Measurements from ENCODE around the gene OSBPL6.
A peak's percentile ranks its signal among the peaks of the same experiment; 100 is the strongest.

The OSBPL6 gene

DNA sequence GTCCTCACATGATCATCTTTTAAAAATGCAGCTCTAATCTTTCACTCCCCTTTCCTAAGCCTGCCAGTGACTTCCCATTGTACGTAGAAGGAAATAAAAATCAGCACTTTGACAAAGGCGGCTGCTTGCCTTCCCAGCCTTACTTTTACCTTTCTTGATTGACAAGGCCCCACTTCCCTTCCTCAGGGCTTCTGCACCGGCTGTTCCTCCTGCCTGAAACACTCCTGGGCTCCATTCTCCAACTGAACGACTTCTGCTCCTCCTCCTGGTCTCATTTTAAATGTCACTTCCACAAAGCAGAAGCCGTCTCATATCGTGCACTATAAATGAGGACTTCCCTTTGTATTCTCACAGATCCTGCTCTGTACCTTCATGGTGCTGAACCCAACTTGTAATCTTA lies 56.1 kb downstream of the OSBPL6 start (continued):
- TF ChIP-seq, protein P1, sequence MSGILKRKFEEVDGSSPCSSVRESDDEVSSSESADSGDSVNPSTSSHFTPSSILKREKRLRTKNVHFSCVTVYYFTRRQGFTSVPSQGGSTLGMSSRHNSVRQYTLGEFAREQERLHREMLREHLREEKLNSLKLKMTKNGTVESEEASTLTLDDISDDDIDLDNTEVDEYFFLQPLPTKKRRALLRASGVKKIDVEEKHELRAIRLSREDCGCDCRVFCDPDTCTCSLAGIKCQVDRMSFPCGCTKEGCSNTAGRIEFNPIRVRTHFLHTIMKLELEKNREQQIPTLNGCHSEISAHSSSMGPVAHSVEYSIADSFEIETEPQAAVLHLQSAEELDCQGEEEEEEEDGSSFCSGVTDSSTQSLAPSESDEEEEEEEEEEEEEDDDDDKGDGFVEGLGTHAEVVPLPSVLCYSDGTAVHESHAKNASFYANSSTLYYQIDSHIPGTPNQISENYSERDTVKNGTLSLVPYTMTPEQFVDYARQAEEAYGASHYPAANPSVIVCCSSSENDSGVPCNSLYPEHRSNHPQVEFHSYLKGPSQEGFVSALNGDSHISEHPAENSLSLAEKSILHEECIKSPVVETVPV (CRISPR knock-in tag; IDR thresholded peaks at IDR 0.05), result no peak
- TF ChIP-seq ZNF8 (CRISPR knock-in tag; IDR thresholded peaks at IDR 0.05), result no peak

DNA sequence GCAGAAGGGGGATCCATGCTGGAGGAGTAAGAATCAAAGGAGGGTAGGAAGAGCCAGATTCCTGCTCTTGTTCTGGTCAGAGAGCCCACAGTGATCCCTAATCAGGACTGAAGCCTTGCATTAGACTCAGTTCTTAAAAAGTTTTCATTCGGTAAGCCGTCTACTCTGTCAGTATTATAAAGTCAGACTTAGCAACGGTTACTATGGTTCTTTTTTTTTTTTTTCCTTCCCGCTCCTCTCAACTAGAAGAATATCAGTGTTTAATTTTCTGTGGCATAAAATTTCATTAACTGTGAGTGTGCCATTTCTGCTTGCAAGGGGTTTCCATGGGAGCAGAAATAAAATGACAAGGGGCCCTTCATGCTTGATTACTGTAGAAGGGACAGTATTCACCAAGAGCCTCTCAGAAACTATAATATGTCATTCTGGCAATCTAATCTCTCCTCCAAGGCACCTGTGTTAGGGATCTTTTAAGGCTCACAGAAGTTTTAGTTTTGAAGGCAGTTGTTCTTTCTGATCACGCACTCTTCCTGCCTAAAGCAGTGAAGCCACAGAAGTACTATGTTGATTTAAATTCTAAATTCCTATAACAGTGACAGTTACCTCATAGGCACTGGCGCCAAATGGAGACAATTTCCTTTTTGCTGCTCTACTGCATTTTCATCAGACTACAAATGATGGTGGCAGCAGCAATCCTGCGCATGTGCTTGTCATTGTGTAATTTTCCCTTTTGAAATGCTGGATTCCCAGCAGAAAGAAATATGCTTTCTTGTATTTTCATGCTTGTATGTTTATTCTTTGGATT lies 57.0 kb downstream of the OSBPL6 start:
- TF ChIP-seq ESRRG (CRISPR knock-in tag; IDR thresholded peaks at IDR 0.05), result no peak
- TF ChIP-seq RARB (CRISPR knock-in tag; IDR thresholded peaks at IDR 0.05), result no peak
- TF ChIP-seq, protein P2, sequence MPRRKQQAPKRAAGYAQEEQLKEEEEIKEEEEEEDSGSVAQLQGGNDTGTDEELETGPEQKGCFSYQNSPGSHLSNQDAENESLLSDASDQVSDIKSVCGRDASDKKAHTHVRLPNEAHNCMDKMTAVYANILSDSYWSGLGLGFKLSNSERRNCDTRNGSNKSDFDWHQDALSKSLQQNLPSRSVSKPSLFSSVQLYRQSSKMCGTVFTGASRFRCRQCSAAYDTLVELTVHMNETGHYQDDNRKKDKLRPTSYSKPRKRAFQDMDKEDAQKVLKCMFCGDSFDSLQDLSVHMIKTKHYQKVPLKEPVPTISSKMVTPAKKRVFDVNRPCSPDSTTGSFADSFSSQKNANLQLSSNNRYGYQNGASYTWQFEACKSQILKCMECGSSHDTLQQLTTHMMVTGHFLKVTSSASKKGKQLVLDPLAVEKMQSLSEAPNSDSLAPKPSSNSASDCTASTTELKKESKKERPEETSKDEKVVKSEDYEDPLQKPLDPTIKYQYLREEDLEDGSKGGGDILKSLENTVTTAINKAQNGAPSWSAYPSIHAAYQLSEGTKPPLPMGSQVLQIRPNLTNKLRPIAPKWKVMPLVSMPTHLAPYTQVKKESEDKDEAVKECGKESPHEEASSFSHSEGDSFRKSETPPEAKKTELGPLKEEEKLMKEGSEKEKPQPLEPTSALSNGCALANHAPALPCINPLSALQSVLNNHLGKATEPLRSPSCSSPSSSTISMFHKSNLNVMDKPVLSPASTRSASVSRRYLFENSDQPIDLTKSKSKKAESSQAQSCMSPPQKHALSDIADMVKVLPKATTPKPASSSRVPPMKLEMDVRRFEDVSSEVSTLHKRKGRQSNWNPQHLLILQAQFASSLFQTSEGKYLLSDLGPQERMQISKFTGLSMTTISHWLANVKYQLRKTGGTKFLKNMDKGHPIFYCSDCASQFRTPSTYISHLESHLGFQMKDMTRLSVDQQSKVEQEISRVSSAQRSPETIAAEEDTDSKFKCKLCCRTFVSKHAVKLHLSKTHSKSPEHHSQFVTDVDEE (CRISPR knock-in tag; IDR thresholded peaks at IDR 0.05), result no peak
- TF ChIP-seq TCF4 (CRISPR knock-in tag; IDR thresholded peaks at IDR 0.05; ENCODE audit: borderline replicate concordance), result no peak
- no peak for TF ChIP-seq TOX (CRISPR knock-in tag; IDR thresholded peaks at IDR 0.05; ENCODE audit: borderline replicate concordance)
- no peak for TF ChIP-seq ISL1 (CRISPR knock-in tag; IDR thresholded peaks at IDR 0.05)
- no peak for TF ChIP-seq ZFP30 (CRISPR knock-in tag; IDR thresholded peaks at IDR 0.05)
- TF ChIP-seq, protein P3, sequence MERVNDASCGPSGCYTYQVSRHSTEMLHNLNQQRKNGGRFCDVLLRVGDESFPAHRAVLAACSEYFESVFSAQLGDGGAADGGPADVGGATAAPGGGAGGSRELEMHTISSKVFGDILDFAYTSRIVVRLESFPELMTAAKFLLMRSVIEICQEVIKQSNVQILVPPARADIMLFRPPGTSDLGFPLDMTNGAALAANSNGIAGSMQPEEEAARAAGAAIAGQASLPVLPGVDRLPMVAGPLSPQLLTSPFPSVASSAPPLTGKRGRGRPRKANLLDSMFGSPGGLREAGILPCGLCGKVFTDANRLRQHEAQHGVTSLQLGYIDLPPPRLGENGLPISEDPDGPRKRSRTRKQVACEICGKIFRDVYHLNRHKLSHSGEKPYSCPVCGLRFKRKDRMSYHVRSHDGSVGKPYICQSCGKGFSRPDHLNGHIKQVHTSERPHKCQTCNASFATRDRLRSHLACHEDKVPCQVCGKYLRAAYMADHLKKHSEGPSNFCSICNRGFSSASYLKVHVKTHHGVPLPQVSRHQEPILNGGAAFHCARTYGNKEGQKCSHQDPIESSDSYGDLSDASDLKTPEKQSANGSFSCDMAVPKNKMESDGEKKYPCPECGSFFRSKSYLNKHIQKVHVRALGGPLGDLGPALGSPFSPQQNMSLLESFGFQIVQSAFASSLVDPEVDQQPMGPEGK (CRISPR knock-in tag; IDR thresholded peaks at IDR 0.05; ENCODE audit: borderline replicate concordance), result no peak
- no peak for TF ChIP-seq GLIS3 (CRISPR knock-in tag; IDR thresholded peaks at IDR 0.05)
- TF ChIP-seq, protein P4, sequence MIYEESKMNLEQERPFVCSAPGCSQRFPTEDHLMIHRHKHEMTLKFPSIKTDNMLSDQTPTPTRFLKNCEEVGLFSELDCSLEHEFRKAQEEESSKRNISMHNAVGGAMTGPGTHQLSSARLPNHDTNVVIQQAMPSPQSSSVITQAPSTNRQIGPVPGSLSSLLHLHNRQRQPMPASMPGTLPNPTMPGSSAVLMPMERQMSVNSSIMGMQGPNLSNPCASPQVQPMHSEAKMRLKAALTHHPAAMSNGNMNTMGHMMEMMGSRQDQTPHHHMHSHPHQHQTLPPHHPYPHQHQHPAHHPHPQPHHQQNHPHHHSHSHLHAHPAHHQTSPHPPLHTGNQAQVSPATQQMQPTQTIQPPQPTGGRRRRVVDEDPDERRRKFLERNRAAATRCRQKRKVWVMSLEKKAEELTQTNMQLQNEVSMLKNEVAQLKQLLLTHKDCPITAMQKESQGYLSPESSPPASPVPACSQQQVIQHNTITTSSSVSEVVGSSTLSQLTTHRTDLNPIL (CRISPR knock-in tag; IDR thresholded peaks at IDR 0.05; ENCODE audit: low read depth), result no peak
- TF ChIP-seq, protein P5, sequence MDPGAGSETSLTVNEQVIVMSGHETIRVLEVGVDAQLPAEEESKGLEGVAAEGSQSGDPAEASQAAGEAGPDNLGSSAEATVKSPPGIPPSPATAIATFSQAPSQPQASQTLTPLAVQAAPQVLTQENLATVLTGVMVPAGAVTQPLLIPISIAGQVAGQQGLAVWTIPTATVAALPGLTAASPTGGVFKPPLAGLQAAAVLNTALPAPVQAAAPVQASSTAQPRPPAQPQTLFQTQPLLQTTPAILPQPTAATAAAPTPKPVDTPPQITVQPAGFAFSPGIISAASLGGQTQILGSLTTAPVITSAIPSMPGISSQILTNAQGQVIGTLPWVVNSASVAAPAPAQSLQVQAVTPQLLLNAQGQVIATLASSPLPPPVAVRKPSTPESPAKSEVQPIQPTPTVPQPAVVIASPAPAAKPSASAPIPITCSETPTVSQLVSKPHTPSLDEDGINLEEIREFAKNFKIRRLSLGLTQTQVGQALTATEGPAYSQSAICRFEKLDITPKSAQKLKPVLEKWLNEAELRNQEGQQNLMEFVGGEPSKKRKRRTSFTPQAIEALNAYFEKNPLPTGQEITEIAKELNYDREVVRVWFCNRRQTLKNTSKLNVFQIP (CRISPR knock-in tag; IDR thresholded peaks at IDR 0.05; ENCODE audit: borderline replicate concordance, low read depth), result no peak
- TF ChIP-seq ZNF565 (CRISPR knock-in tag; conservative IDR thresholded peaks at IDR 0.05; ENCODE audit: low read depth), result no peak
- no peak for ATAC-seq

DNA sequence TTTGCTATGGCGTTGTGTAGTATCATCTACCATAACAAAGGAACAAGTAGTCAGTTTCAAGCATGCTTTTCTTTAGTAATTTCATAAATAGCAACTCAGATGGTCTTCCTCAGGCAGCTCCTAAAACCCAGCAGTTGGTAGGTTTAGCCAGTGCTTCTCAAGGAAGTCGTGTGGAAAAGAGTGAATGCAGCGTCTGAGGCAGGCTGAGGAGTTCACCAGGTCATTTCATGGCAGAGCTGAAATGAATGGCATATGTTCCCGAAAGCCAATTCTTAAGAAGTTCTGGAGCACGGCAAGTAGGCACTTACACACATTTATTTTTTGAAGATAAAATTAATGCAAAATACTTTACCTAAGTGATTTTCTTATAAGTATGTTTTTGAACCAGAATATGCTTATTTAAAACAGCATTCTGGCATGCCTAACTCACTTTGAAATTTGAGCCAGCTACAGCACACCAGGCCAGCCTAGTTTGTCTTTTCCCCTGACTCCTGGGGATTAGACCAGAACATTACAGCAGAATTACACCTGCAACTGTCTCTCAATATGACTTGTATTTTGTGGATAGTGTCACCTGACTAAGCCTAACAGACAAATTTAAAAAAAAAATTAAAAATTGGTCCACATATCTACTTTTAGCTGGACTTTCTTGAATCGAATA lies 62.2 kb downstream of the OSBPL6 start:
- peak; percentile 60 for ATAC-seq
- TF ChIP-seq ZNF70 (CRISPR knock-in tag; IDR thresholded peaks at IDR 0.05) (no peak), OSR1 (CRISPR knock-in tag; IDR thresholded peaks at IDR 0.05) (no peak), TOX (CRISPR knock-in tag; IDR thresholded peaks at IDR 0.05; ENCODE audit: borderline replicate concordance) (no peak)

DNA sequence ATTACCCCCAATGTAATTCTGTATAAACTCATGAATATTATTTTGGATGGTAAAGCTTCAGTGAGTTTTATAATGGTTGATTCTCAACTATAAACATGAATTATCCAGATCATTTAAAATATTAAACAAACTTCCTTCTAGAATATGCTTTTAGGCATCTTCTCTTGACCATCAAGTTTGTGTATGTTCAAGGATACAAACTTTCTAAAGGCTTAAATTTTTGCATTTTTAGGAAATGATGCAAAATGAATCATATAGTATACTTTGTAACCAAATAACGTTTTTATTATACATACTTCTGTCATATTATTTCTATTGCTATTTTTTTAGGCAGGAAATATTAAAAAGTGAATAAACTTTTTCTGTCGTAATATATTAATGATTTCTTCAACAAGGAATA lies 62.8 kb downstream of the OSBPL6 start:
- ATAC-seq, result no peak
- no peak for TF ChIP-seq ZFP30 (CRISPR knock-in tag; IDR thresholded peaks at IDR 0.05)
- TF ChIP-seq, protein P5 (CRISPR knock-in tag; IDR thresholded peaks at IDR 0.05; ENCODE audit: borderline replicate concordance, low read depth), result no peak
- TF ChIP-seq PPARA (CRISPR knock-in tag; IDR thresholded peaks at IDR 0.05; ENCODE audit: borderline replicate concordance), result no peak
- TF ChIP-seq ZNF70 (CRISPR knock-in tag; IDR thresholded peaks at IDR 0.05), result no peak
- no peak for TF ChIP-seq TCF4 (CRISPR knock-in tag; IDR thresholded peaks at IDR 0.05; ENCODE audit: borderline replicate concordance)
- no peak for TF ChIP-seq ZC3H10 (CRISPR knock-in tag; IDR thresholded peaks at IDR 0.05)
- TF ChIP-seq SNAI2 (CRISPR knock-in tag; IDR thresholded peaks at IDR 0.05), result no peak
- no peak for TF ChIP-seq ZNF565 (CRISPR knock-in tag; conservative IDR thresholded peaks at IDR 0.05; ENCODE audit: low read depth)
- no peak for TF ChIP-seq TOX (CRISPR knock-in tag; IDR thresholded peaks at IDR 0.05; ENCODE audit: borderline replicate concordance)
- TF ChIP-seq, protein P3 (CRISPR knock-in tag; IDR thresholded peaks at IDR 0.05; ENCODE audit: borderline replicate concordance), result no peak
- TF ChIP-seq OSR1 (CRISPR knock-in tag; IDR thresholded peaks at IDR 0.05), result no peak
- TF ChIP-seq, protein P1 (CRISPR knock-in tag; IDR thresholded peaks at IDR 0.05), result no peak
